BLaER1 (cell line): ENCODE measurements around the gene NUAK2.
"Not testable (repeated sequence)": the region's sequence is repeated elsewhere in the genome, so short reads cannot be mapped to it uniquely, and the experiment has no call there.

Experiments
- H3K27ac ChIP-seq: shearing (Covaris generic); formaldehyde crosslinking; 2 replicates; pipeline ENCODE4 v1.8.1; 2022
- H3K27me3 ChIP-seq: shearing (Covaris generic); formaldehyde crosslinking; 2 replicates; pipeline ENCODE4 v1.8.1; 2022
- H3K36me3 ChIP-seq: shearing (Covaris generic); formaldehyde crosslinking; 2 replicates; pipeline ENCODE4 v1.8.1; 2022
- H3K4me1 ChIP-seq: shearing (Covaris generic); formaldehyde crosslinking; 2 replicates; pipeline ENCODE4 v1.8.1; 2022
- H3K4me2 ChIP-seq: shearing (Covaris generic); formaldehyde crosslinking; 2 replicates; pipeline ENCODE4 v1.8.1; 2022
- H3K4me3 ChIP-seq: shearing (Covaris generic); formaldehyde crosslinking; 2 replicates; pipeline ENCODE4 v1.8.1; 2022
- H3K9ac ChIP-seq: shearing (Covaris generic); formaldehyde crosslinking; 2 replicates; pipeline ENCODE4 v1.8.1; 2022
- H3K9me3 ChIP-seq: shearing (Covaris generic); formaldehyde crosslinking; 2 replicates; pipeline ENCODE4 v1.8.1; 2022
- H4K20me1 ChIP-seq: shearing (Covaris generic); formaldehyde crosslinking; 2 replicates; pipeline ENCODE4 v1.8.1; 2022
- Cebpa-rat ChIP-seq: shearing (Covaris generic); IDR thresholded peaks from 2 replicates; pipeline ENCODE4 v1.8.1; 2022

NUAK2 gene

DNA sequence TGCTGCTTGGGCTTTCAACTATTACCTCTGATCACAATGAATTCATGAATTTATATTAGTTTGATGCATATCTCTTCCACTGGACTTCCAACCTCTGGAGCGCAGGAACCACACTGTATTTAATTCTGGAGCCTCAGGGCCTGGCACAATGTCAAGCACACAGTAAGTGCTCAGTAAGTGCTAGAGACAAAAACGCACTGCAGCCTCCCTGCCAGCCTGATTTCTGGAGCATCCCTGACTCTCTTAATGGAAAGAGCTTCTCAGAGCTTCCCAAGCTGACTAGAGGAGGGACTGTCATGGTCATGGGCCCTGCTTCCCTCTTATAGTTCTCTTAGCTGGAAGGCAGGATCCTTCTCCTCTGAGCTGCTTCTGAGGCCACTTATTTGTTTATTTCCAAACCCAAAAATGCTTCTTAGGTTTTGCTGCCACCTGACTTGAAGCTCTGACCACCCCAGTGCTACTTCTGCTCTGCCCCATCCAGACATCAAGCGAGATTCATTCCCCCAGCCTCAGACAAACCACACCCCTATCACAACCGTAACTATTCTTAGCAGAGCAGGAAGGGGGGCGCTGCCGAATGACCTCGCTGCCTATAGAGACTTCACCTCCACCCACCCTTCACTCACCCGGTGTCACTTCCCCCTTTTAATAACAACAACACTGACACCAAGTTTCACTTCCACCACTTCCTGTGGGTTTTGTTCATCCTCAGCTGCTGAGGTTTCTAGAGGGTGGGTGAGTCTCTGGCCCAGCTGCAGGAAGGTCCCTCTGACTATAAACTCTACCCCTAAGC is 33.6 kb downstream of the NUAK2 start:
- Histone ChIP-seq H3K27ac (peak overlapping the region; percentile 63), H4K20me1 (peaks cover 71% of the 10 kb centered on the region), H3K4me2 (peak overlapping the region; percentile 92), H3K27me3 (peaks cover 46% of the 10 kb centered on the region), H3K9me3 (no peaks in the 10 kb centered on the region), H3K36me3 (no peaks in the 10 kb centered on the region), H3K4me1 (peaks cover 63% of the 10 kb centered on the region), H3K4me3 (peak overlapping the region; percentile 44; the same call in 1 of the 2 replicates), H3K9ac (0 out of 2 replicates have a peak overlapping the region, but pooled peaks have one; percentile 42)
- no peak for TF ChIP-seq Cebpa-rat

DNA sequence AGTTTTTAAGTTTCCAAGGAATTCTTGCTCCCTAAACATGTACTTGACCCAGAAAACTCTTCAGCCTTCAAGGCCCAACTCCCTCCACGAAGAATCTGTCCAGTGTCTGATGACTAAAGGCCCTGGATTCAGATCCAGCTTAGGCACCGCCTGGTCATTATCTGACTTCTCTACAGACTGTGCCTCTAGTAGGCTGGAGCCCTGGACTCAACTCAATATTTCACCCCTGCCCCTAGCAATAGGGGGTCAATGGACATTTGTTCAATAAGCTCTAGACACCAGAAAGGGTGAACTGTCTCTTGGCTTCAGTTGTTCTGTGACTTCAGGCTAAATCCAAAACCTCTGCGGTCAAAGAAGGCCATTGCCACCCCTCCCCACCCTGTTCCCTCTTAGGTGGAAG is 34.5 kb downstream of the NUAK2 start:
- Histone ChIP-seq H3K4me1 (peaks cover 64% of the 10 kb centered on the region), H3K36me3 (no peaks in the 10 kb centered on the region)

DNA sequence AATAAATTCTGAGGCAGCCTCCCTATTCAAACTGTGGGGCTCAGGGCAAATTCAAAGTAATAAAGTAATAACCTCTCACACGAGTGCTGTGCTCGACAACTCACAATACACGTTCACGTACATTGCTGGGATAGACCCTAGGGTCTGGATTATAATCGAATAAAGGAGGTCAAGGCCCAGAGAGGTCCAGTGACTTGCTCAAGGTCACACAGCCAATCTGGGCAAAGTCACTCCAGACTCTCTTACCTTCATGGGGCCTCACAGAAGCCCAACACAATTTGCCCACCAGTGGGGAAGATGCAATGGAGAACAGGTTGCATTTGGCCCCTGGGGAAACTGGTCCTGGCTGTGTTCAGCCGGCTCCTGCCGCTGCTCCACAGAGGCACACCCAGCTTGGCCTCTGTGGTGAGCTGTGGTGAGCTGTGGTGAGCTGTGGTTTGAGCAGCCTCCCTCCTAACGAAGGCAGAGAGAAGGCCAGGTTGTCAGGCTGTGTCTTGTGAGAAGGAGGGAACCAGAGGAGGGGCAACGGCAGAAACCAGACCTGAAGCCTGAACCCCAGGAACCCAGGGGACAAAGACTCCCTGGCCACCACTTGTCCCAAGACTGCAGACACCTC is 35.1 kb downstream of the NUAK2 start:
- no peaks in the 10 kb centered on the region for H3K36me3 ChIP-seq
- H3K4me1 ChIP-seq, result peaks cover 64% of the 10 kb centered on the region
- H3K9me3 ChIP-seq, result no peaks in the 10 kb centered on the region

More for the DNA sequence above, 34.5 kb downstream of the NUAK2 start:
- peak overlapping the region; percentile 63; the same call in 1 of the 2 replicates for H3K27ac ChIP-seq
- peaks cover 72% of the 10 kb centered on the region for H4K20me1 ChIP-seq
- TF ChIP-seq Cebpa-rat, result no peak
- no peak overlapping the region for H3K4me3 ChIP-seq
- H3K9ac ChIP-seq, result no peak overlapping the region
- H3K27me3 ChIP-seq, result peaks cover 46% of the 10 kb centered on the region
- no peaks in the 10 kb centered on the region for H3K9me3 ChIP-seq
- H3K4me2 ChIP-seq, result peak overlapping the region; percentile 92

DNA sequence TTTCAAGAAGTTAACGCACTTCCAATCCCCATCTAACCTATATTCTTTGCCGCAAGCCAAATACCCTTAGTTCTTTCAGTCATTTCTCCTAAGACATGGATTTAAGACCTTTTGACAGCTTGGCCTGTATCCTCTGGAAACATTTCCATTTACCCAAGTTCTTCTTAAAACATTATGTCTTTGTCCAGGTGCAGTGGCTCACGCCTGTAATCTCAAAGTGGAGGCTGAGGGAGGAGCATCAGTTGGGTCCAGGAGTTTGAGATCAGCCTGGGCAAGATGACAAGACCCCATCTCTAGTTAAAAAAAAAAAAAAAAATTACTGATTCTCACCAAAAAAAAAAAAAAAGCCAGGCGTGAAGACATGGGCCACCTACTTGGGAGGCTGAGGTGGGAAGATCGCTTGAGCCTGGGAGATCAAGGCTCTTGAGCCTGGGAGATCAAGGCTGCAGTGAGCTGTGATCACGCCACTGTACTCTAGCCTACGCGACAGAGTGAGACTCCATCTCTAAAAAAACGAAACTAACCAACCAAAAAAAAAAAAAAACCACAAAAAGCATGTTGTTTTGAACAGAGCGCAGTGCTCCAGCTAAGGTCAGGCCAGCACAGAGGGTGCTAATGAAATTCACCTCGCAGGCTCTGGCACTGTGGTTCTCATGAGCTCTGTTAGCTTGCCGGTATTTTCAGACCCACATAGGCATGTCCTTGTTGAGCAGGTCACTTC is 36.0 kb downstream of the NUAK2 start:
- H3K9me3 ChIP-seq, result no peaks in the 10 kb centered on the region
- TF ChIP-seq Cebpa-rat, result no peak
- peak overlapping the region; percentile 92 for H3K4me2 ChIP-seq
- H3K4me1 ChIP-seq, result peaks cover 64% of the 10 kb centered on the region
- no peaks in the 10 kb centered on the region for H3K36me3 ChIP-seq
- H3K4me3 ChIP-seq, result peak overlapping the region; percentile 43; the same call in 1 of the 2 replicates
- no peak overlapping the region for H3K27ac ChIP-seq
- H4K20me1 ChIP-seq, result peaks cover 68% of the 10 kb centered on the region
- H3K9ac ChIP-seq, result no peak overlapping the region
- peaks cover 44% of the 10 kb centered on the region for H3K27me3 ChIP-seq

More for the DNA sequence above, 35.1 kb downstream of the NUAK2 start:
- TF ChIP-seq Cebpa-rat, result no peak
- Histone ChIP-seq H4K20me1 (peaks cover 70% of the 10 kb centered on the region), H3K9ac (no peak overlapping the region), H3K27ac (no peak overlapping the region), H3K27me3 (peaks cover 47% of the 10 kb centered on the region), H3K4me2 (peak overlapping the region; percentile 92), H3K4me3 (peak overlapping the region; percentile 43; the same call in 1 of the 2 replicates)

DNA sequence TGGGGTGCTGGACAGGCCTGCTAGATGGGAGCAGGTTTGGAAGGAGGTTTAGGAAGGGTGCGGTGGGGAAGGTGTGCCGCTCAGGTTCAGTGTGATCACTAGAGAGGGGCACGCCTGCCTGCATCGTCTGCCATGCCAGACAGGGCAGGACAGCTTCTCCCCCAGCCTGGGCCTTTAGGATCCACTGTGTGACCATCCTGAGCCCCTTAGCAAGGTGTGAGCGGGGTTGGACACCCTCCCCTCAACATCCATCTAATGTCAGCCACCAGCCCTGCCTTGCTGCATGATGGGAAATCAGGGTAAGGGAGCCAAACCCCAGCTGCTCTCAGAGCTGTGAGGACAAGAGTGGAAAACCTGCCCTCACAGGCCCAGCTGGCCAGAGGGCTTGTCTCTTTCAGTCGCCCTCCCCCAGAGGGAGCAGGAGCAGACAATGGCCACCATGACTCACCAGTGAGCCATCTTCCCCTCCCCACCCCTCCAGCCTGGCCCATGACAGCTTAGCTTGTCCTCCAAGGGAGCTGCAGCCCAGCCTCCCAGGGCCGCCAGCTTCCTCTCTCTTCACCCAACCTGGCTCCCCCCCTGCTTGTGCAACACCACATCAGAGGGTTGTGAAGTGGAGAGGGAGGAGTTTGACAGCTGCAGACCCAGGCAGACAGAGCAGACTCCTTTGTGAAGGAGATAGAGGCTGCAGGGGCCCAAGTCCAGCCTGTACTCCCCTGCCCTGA is 37.0 kb downstream of the NUAK2 start:
- H3K9me3 ChIP-seq, result no peaks in the 10 kb centered on the region
- H3K36me3 ChIP-seq, result no peaks in the 10 kb centered on the region
- peak; percentile 95 for TF ChIP-seq Cebpa-rat
- no peak overlapping the region for H3K4me3 ChIP-seq
- peak overlapping the region; percentile 92 for H3K4me2 ChIP-seq
- H3K27ac ChIP-seq, result no peak overlapping the region
- no peak overlapping the region for H3K9ac ChIP-seq
- H3K27me3 ChIP-seq, result peaks cover 36% of the 10 kb centered on the region
- H3K4me1 ChIP-seq, result peaks cover 64% of the 10 kb centered on the region
- H4K20me1 ChIP-seq, result peaks cover 68% of the 10 kb centered on the region

DNA sequence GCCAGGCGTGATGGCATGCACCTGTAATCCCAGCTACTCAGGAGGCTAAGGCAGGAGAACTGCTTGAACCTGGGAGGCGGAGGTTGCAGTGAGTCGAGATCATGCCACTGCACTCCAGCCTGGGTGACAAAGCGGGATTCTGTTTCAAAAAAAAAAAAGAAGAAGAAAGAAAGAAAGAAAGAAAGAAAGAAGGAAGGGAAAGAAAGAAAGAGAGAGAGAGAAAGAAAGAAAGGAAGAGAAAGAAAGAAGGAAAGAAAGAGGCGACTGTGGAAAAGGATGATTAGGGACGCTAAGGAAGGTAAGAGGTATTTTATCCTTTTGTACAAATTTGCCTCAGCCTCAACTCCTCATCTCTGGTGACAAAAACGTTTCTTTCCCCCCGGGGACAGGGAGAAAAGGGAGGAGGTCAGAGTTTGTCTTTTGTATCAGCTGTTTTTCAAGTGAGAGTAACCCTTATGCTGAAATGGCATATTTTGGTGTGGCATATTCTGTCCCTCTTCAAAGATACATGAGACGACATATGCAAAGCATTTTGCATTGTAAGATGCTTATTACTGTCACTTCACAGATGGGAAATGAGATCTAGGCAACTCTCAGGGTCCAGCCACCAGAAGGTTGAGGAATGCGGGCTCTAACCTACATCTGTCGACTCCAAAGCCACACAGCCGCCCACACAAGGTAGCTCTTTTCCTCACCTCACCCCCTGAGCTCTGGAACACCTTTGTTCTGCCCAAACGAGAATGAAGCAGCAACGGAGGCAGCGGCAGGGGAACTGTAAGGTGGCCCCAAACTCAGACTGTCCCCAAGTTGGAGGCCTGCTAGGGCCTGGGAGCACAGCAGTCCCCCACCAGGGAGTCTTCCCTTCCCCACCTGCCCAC is 38.0 kb downstream of the NUAK2 start:
- Histone ChIP-seq H3K27ac (no peak overlapping the region), H3K9me3 (no peaks in the 10 kb centered on the region), H3K9ac (no peak overlapping the region), H3K27me3 (peaks cover 31% of the 10 kb centered on the region), H4K20me1 (peaks cover 62% of the 10 kb centered on the region), H3K36me3 (no peaks in the 10 kb centered on the region), H3K4me1 (peaks cover 64% of the 10 kb centered on the region), H3K4me2 (peak overlapping the region; percentile 92), H3K4me3 (no peak overlapping the region)
- TF ChIP-seq Cebpa-rat, result no peak

DNA sequence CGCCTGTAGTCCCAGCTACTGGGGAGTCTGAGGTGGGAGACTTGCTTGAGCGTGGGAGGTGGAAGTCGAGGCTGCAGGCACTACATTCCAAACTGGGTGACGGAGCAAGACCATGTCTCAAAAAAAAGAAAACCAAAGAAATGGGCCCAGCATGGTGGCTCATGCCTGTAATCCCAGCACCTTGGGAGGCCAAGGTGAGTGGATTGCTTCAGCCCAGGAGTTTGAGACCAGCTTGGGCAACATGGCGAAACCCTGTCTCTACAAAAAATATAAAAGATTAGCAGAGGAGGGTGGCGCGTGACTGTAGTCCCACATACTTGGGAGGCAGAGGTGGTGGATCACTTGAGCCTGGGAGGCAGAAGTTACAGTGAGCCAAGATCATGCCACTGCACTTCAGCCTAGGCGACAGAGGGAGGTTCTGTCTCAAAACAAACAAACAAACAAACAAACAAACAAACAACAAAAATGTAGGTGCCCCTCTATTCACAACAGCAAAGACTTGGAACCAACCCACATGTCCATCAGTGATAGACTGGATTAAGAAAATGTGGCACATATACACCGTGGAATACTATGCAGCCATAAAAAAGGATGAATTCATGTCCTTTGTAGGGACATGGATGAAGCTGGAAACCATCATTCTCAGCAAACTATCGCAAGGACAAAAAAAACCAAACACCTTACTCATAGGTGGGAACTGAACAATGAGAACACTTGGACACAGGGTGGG is 40.7 kb downstream of the NUAK2 start:
- H3K9ac ChIP-seq, H3K36me3 ChIP-seq, H3K4me2 ChIP-seq, H3K4me3 ChIP-seq, H3K9me3 ChIP-seq, H3K27ac ChIP-seq: not testable (repeated sequence)
- peaks cover 46% of the 10 kb centered on the region for H4K20me1 ChIP-seq
- peaks cover 46% of the 10 kb centered on the region for H3K4me1 ChIP-seq
- peaks cover 36% of the 10 kb centered on the region for H3K27me3 ChIP-seq

DNA sequence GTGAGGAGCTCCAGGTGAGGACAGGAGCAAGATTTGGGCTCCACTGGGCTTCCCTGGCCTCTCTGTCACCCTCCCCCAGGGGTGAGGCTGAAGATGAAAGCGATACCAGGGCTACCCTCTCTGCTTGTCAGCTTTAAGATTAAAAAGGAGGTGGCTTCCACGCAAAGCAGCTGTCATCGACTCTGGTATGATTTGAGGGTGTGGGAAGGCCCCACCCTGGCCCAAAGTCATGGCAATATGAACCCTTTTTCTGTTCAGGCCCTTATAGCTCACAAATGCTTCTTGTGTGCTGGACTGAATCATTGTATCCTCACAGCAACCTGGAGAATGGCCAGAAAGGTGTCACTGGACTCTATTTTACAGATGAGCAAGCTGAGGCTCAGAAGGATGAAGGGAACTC is 41.6 kb downstream of the NUAK2 start:
- TF ChIP-seq Cebpa-rat, result no peak
- Histone ChIP-seq H3K4me3 (no peak overlapping the region), H3K36me3 (no peaks in the 10 kb centered on the region), H3K27ac (no peak overlapping the region), H3K27me3 (peaks cover 36% of the 10 kb centered on the region), H3K4me2 (no peak overlapping the region), H3K9me3 (no peaks in the 10 kb centered on the region), H4K20me1 (peaks cover 42% of the 10 kb centered on the region), H3K9ac (no peak overlapping the region), H3K4me1 (peaks cover 37% of the 10 kb centered on the region)
